ENCODE results near the gene NOXA1.
"Not testable (repeated sequence)": the region's sequence is repeated elsewhere in the genome, so short reads cannot be mapped to it uniquely, and the experiment has no call there.

NOXA1 gene

GRCh38 chr9:137406876-137407589 lies 16.2 kb upstream of the NOXA1 start:
- DNase-seq = no peak

DNA sequence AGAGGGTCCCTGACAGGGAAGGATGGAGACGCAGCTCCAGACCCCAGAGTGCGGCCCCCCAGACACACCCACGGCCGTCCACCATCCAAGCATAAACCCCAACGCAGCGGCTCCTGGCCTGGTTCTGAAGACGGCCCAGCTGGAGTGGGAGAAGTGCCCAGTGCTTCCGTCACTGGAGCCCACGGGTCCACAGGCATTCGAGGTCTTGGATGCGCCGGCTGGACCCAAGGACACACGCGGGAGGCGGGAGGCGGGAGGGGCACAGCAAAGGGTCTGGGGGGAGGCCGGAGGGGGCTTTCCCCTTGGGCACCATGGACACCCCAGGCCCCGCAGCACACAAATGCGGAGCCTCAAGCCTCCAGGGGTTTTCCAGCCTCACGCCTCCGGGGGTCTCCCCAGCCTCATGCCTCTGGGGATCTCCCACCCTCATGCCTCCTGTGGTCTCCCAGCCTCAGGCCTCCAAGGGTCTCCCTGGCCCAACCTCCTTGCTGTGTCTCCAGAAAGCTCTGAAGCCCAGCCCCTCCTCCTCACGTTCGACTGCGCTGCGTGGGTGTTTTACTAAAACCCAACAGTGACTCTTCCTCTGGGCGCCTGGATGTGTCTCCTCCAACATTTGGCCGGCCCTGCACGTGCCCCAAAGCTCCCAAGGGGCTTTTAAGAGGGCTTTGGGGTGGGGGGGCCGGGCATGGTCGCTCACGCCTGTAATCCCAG lies 15.4 kb upstream of the NOXA1 start:
- no peak for DNase-seq

DNA sequence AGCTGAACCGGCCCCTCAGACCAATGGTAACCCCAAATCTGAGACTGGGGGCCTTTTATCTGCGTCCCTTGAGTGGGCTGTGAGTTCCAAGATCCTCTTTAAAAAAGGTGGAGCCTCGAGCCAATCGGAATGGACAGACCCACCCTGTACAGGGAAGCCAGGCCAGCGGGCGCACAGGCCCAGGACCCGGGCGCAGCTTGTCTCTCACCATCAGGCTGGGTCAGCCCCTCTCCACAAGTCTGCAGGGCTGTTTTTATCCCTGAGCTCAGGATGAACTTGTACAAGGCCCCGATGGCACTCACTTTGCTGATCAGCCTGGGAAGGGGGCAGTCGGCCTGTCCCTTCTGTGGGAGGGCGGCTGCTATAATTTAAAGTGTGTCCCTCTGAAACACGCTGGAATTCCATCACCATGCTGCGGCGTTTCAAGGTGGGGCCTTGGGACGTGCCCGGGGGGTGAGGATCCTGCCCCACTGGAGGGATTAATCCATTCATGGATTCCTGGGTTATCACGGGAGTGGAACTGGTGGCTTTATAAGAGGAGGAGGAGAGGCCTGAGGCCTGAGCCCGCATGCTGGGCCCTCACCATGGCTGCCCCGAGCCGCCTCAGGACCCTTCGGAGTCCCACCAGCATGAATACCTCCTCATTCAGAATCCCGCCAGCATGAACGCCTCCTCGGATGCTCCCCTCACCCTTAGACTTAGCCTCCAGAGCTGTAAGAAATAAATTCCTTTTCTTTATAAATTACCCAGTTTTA lies 14.4 kb upstream of the NOXA1 start:
- no peak for DNase-seq

DNA sequence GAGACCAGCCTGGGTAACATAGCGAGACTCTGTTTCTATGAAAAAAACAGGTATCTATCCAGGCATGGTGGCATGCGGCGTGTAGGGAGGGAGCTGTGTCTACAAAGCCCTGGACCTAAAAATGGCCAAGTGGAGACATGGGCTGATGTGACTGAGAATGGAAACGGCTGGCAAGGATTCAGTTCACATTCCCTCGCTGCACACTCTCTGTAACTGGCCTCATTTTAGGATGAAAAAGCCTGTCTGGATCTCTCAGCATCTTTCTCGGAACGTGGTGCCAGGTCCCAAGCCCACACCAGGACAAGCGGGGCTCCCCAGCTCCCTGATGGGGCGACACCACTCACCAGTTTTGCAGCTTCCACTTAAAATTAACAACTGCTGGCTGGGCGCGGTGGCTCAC lies 13.7 kb upstream of the NOXA1 start:
- no peak for DNase-seq

DNA sequence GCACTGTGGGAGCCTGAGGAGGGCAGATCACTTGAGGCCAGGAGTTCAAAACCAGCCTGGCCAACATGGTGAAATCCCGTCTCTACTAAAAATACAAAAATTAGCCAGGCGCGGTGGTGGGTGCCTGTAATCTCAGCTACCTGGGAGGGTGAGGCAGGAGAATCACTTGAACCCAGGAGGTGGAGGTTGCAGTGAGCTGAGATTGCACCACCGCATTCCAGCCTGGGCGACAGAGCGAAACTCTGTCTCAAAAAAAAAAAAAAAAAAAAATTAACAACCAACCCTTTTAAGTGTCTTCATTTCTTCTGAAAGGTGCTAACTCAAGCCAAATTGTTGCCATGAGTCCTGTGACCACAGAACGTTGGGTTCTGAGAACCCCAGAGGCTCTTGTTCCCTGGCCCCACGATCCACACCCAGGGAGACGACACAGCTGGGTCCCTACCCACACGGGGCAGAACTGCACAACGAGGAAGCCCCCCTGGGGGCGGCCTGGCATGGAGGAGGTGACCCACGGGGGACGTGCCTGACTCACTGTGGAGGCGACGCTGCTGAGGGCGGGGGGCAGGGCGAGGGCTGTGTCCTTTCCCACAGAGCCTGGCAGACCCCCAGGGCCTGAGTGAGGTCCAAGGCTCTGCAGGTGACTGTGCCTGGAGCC lies 12.8 kb upstream of the NOXA1 start:
- not testable (repeated sequence) for DNase-seq

- no peak for DNase-seq
Observed at GRCh38 chr9:137410891-137411249, 12.3 kb upstream of the NOXA1 start.

DNA sequence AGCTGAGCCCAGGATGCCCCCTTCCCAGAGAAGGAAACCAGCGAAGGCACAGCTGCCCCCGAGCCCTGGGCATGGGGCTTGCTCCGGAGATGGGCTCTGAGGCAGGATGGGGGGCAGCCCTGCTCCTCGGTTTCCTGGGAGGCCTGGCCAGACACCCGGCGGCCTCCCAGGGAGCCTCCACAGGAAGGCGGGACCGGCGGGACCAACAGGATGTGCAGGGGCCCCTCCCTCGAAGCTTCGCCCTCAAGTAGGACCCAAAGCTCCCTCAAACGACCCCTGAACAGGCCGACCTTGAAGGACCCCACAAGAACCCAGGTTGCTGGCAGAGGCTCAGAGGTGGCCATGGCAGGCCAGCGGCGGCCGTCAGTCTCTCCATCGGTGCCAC lies 11.9 kb upstream of the NOXA1 start:
- no peak for DNase-seq

DNA sequence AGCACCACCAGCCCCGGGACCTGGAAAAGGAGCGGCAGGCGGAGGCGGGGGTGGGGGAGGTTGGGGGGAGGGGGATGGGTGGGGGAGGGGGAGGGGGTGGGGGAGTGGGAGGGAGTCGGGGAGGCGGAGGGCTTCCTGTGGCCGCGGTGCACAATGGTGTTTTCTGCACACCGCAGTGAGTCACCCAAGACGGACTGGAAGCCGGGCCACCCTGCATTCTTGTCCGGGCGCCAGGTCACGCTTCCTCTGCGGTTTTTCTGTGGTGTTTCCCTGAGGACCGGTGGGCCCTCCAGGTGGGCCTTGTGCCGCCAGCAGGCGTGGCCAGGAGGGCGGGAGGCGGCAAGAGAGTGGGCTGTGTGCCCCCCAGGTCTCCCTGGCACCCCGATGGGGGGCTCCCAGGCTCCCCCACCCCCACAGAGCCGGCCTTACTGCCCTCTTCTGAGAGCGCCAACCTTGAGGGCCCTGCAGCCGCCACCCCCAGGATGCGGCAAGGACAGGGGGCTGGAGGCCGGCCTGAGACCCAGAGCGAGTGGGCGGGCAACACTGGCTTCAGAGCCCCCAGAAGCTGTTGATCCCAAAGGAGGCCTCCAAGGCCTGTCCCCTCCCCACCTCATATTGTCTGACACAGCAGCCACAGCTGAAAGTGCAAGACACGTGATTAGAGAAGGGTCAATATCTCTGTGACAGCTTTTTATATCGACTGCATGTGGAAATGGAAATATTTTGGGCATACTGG lies 11.4 kb upstream of the NOXA1 start:
- DNase-seq = no peak

DNA sequence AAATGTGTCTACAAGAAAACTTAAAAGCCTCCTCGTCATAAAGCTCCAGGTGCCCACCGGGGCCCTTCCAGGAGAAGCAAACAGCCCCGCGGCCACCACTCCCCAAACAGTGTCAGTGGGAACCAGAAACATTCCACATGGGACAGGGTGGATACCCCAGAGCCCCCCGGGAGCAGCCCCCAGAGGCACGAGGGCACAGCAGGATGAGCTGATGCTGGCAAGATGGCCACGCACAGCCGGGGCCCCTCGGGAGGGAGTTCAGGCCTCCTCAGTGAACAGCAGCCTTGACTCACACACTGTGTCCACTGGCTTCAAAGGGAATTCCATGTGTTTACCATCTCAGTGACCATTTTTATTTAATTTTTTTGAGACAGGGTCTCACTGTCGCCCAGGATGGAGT lies 10.8 kb upstream of the NOXA1 start:
- DNase-seq = no peak

GRCh38 chr9:137415451-137415850 lies 7.7 kb upstream of the NOXA1 start:
- DNase-seq = no peak

- DNase-seq = no peak
Observed at GRCh38 chr9:137416006-137416562, 7.1 kb upstream of the NOXA1 start.

- DNase-seq = no peak
Observed at GRCh38 chr9:137416563-137417151, 6.5 kb upstream of the NOXA1 start.

GRCh38 chr9:137417161-137418021 lies 5.8 kb upstream of the NOXA1 start:
- DNase-seq = no peak

DNA sequence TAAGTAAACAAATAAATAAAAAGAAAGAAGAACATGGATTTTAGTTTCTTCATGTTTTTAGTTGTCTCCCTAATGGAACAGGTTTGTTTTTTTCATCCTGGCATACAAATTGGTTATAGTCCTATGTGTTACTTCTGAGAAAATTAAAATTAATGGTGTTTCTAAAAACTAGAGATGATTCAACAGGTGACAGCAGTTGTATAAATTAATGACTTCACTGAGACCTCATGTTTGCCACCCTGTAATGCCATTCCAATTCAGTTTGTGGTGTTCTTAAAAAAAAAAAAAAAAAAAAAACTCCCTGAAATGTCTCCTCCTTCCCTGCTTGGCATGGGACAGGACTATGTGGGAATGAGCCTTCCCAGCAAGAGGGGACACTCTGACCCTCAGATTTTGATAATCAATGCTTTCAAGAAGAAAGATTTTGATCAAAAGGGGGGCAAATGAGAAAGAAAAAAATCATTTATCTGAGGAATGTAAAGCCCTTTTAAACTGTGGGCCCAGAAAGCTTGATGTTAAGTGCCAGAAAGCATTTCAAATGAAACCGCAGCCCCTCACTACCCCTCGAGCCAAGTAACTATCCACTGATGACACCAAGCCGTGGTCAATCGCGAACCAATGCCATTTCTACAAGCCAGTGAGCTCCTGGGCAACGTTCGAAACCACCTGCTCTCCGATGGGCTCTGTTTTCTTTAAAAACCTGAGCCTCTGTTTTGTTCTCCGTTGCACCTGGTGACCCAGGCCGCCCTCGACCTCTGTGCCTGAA lies 1.2 kb upstream of the NOXA1 start:
- DNase-seq = no peak

- DNase-seq = no peak
Observed at GRCh38 chr9:137423514-137424291, 510 bp downstream of the NOXA1 start.

DNA sequence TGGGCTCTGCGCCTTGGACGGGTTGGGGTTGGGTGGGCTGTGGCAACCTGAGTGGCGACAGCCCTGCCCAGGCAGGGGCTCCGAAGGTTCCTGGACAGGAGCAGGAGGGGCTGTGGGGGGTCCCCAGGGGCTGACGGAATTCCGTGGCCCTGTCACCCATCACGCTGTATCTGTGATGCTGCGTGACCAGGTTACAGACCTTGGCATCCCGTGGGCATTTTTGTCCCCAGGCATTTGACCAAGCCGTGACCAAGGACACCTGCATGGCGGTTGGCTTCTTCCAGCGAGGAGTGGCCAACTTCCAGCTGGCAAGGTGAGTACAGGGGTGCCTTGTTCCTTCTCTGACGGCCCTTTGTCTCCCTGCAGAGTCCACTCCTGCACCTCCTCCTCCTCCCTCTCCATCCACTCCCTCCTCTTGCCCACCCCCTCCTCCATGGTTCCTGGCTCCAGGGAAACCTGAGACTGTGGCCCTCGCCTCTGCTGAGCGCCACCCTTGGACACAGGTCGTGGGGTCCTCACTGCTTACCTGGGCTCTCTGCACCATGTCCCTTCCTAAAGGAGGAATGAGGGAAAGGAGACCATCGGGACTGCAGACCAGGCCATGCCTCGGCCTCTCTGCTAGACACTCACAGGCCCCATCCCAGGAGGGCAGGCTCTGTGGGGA lies 3.0 kb downstream of the NOXA1 start:
- no peak for DNase-seq

GRCh38 chr9:137427454-137428310 lies 4.5 kb downstream of the NOXA1 start:
- no peak for DNase-seq

- no peak for DNase-seq
Observed at GRCh38 chr9:137428311-137428630, 5.1 kb downstream of the NOXA1 start.
